Measurements from ENCODE around the gene ADGRE3.

- TF ChIP-seq GABPA (IDR thresholded peaks at IDR 0.05 in 1 of 2, conservative IDR thresholded peaks at IDR 0.05 in 1 of 2) (no peak), YY1 (IDR thresholded peaks at IDR 0.05) (no peak), ATF3 (IDR thresholded peaks at IDR 0.05) (no peak), MAX (IDR thresholded peaks at IDR 0.05) (no peak), RAD21 (IDR thresholded peaks at IDR 0.05) (no peak), HNF4A (conservative IDR thresholded peaks at IDR 0.05) (no peak), TAF1 (conservative IDR thresholded peaks at IDR 0.05) (no peak), RXRA (IDR thresholded peaks at IDR 0.05) (no peak)
- TF ChIP-seq, protein P1, sequence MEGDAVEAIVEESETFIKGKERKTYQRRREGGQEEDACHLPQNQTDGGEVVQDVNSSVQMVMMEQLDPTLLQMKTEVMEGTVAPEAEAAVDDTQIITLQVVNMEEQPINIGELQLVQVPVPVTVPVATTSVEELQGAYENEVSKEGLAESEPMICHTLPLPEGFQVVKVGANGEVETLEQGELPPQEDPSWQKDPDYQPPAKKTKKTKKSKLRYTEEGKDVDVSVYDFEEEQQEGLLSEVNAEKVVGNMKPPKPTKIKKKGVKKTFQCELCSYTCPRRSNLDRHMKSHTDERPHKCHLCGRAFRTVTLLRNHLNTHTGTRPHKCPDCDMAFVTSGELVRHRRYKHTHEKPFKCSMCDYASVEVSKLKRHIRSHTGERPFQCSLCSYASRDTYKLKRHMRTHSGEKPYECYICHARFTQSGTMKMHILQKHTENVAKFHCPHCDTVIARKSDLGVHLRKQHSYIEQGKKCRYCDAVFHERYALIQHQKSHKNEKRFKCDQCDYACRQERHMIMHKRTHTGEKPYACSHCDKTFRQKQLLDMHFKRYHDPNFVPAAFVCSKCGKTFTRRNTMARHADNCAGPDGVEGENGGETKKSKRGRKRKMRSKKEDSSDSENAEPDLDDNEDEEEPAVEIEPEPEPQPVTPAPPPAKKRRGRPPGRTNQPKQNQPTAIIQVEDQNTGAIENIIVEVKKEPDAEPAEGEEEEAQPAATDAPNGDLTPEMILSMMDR (IDR thresholded peaks at IDR 0.05; ENCODE audit: low read depth, low read length, missing input control): no peak
- TF ChIP-seq, protein P2, sequence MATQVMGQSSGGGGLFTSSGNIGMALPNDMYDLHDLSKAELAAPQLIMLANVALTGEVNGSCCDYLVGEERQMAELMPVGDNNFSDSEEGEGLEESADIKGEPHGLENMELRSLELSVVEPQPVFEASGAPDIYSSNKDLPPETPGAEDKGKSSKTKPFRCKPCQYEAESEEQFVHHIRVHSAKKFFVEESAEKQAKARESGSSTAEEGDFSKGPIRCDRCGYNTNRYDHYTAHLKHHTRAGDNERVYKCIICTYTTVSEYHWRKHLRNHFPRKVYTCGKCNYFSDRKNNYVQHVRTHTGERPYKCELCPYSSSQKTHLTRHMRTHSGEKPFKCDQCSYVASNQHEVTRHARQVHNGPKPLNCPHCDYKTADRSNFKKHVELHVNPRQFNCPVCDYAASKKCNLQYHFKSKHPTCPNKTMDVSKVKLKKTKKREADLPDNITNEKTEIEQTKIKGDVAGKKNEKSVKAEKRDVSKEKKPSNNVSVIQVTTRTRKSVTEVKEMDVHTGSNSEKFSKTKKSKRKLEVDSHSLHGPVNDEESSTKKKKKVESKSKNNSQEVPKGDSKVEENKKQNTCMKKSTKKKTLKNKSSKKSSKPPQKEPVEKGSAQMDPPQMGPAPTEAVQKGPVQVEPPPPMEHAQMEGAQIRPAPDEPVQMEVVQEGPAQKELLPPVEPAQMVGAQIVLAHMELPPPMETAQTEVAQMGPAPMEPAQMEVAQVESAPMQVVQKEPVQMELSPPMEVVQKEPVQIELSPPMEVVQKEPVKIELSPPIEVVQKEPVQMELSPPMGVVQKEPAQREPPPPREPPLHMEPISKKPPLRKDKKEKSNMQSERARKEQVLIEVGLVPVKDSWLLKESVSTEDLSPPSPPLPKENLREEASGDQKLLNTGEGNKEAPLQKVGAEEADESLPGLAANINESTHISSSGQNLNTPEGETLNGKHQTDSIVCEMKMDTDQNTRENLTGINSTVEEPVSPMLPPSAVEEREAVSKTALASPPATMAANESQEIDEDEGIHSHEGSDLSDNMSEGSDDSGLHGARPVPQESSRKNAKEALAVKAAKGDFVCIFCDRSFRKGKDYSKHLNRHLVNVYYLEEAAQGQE (IDR thresholded peaks at IDR 0.05): no peak
- TF ChIP-seq, protein P3, sequence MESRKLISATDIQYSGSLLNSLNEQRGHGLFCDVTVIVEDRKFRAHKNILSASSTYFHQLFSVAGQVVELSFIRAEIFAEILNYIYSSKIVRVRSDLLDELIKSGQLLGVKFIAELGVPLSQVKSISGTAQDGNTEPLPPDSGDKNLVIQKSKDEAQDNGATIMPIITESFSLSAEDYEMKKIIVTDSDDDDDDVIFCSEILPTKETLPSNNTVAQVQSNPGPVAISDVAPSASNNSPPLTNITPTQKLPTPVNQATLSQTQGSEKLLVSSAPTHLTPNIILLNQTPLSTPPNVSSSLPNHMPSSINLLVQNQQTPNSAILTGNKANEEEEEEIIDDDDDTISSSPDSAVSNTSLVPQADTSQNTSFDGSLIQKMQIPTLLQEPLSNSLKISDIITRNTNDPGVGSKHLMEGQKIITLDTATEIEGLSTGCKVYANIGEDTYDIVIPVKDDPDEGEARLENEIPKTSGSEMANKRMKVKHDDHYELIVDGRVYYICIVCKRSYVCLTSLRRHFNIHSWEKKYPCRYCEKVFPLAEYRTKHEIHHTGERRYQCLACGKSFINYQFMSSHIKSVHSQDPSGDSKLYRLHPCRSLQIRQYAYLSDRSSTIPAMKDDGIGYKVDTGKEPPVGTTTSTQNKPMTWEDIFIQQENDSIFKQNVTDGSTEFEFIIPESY (IDR thresholded peaks at IDR 0.05): no peak
Observed at GRCh38 chr19:14718522-14719116, 44.0 kb upstream of the ADGRE3 start.

All from liver (tissue), 3 donors.